Glutamatergic neuron (in vitro differentiated cells): Measurements from ENCODE around the gene KCTD21. TPM values are rescaled to one million over a fixed set of nuclear protein-coding genes. Genes with fewer than 3 reads are reported as not detected.

ENCODE experiments used
- DNase-seq: peaks from one replicate; pipeline ENCODE4 v3.0.0; 2022
- H3K27ac Mint-ChIP-seq: one replicate; pipeline ENCODE4 v1.8.0; 2020; ENCODE audit warnings: mild to moderate bottlenecking, mixed read lengths, inconsistent platforms; ENCODE audit not compliant: unreplicated experiment
- H3K27me3 Mint-ChIP-seq: one replicate; pipeline ENCODE4 v1.8.0; 2020; ENCODE audit warnings: mild to moderate bottlenecking, moderate library complexity, mixed read lengths, inconsistent platforms; ENCODE audit not compliant: unreplicated experiment
- H3K36me3 Mint-ChIP-seq: one replicate; pipeline ENCODE4 v1.8.0; 2020; ENCODE audit warnings: mild to moderate bottlenecking, mixed read lengths, inconsistent platforms; ENCODE audit not compliant: unreplicated experiment
- H3K4me1 Mint-ChIP-seq: one replicate; pipeline ENCODE4 v1.8.0; 2020; ENCODE audit warnings: mild to moderate bottlenecking, low read depth, mixed read lengths, inconsistent platforms; ENCODE audit not compliant: unreplicated experiment
- H3K4me3 Mint-ChIP-seq: one replicate; pipeline ENCODE4 v1.8.0; 2020; ENCODE audit warnings: mild to moderate bottlenecking, mixed read lengths, inconsistent platforms; ENCODE audit not compliant: unreplicated experiment
- H3K9me3 Mint-ChIP-seq: one replicate; pipeline ENCODE4 v1.8.0; 2020; ENCODE audit warnings: mild to moderate bottlenecking, moderate library complexity, mixed read lengths, inconsistent platforms; ENCODE audit not compliant: unreplicated experiment
- total RNA-seq: library from RNA; stranded (reverse); fragmentation: NEBNext Ultra II Directional; extraction: Animal tissue kit (Norgen Biotek cat#: 25700); gene quantifications from one replicate; pipeline ENCODE4 v1.2.1, GENCODE V29; 2021; ENCODE audit not compliant: unreplicated experiment
- TF ChIP-seq, protein P1 (sequence below): fragments of 200-600 bp; sonication (generic); IDR thresholded peaks from one replicate; pipeline ENCODE4 v1.5.0; 2021; ENCODE audit not compliant: partially characterized antibody, unreplicated experiment

KCTD21 gene
- total RNA-seq, 1 donor from 2014 or later: 9.7 TPM

DNA sequence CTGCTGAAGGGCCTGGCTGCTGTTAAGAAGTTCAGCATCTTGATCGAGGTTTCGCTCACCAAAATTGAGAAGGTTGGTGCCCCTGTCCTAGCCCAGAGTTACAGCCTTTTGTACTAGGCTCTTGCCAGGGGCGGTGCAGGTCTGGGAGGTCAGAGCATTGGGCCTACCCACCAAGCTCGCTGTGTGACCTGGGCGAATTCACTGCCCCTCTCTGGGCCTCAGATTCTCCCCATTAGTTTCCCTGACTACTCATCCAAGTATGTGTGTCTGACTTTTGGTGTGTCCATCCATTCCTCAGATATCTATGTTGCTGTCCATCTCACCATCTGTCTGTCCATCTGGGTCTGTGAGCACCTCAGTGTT lies 11.2 kb upstream of the KCTD21 start:
- Mint-ChIP-seq H3K9me3 (peaks cover 5% of the 10 kb centered on the region), H3K27ac (no peak overlapping the region), H3K4me1 (peaks cover 3% of the 10 kb centered on the region), H3K27me3 (peaks cover 2% of the 10 kb centered on the region), H3K4me3 (no peak overlapping the region), H3K36me3 (peaks cover 6% of the 10 kb centered on the region)
- no peak for DNase-seq
- TF ChIP-seq, protein P1, sequence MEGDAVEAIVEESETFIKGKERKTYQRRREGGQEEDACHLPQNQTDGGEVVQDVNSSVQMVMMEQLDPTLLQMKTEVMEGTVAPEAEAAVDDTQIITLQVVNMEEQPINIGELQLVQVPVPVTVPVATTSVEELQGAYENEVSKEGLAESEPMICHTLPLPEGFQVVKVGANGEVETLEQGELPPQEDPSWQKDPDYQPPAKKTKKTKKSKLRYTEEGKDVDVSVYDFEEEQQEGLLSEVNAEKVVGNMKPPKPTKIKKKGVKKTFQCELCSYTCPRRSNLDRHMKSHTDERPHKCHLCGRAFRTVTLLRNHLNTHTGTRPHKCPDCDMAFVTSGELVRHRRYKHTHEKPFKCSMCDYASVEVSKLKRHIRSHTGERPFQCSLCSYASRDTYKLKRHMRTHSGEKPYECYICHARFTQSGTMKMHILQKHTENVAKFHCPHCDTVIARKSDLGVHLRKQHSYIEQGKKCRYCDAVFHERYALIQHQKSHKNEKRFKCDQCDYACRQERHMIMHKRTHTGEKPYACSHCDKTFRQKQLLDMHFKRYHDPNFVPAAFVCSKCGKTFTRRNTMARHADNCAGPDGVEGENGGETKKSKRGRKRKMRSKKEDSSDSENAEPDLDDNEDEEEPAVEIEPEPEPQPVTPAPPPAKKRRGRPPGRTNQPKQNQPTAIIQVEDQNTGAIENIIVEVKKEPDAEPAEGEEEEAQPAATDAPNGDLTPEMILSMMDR: no peak

DNA sequence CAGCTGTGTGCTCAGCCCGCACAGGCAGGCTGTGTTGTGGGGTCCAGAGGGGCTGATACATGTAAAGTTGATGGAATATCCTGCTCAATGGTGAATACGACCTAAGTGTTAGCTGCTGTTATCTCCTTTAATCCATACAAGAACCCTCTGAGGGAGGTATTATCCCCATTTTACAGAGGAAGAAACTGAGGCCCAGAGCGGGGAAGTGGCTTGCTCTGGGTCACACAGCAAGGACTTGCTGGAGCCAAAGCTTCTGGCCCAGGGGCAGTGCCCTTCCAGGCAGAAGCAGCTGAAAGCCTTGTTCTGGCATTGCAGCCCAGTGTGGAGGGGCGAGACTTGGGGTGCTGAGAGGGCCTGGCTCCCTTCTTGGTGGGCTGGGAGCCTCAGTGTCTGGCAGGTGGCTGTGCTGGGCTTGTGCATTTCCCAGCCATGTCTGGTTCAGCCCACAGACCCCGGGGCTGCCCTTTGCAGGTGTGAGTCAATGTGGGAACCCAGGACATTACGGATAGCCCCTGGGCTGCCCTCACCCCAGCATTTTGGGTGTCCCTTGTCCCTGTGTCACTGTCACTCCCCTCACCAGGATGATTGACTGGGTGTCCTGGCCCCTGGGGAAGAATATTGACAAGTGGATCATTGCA lies 10.7 kb upstream of the KCTD21 start:
- Mint-ChIP-seq H3K36me3 (peaks cover 10% of the 10 kb centered on the region), H3K27me3 (peaks cover 6% of the 10 kb centered on the region), H3K4me3 (no peak overlapping the region), H3K9me3 (peaks cover 8% of the 10 kb centered on the region), H3K4me1 (peaks cover 5% of the 10 kb centered on the region), H3K27ac (peak overlapping the region; percentile 12)
- TF ChIP-seq, protein P1: no peak
- DNase-seq: no peak

DNA sequence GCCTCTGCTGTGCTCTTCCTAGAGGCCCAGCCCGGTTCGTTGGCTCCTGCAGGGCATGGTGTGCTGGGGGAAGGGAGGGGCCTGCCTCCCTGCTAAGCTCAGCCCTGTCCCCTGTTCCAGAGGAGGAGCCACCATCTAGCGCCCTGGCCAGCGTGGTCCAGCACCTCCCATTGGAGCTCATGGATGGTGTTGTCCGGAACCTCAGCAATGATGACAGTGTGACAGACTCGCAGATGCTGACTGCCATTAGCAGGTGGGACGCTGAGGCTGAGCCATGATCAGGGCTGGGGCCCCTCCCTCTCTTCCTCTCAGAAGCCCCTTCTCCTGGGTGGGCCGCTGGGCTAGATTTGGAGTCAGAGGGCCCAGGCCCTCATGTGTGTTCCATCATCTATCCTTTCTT lies 9.4 kb upstream of the KCTD21 start:
- Mint-ChIP-seq H3K4me3 (no peak overlapping the region), H3K9me3 (peaks cover 10% of the 10 kb centered on the region), H3K4me1 (peaks cover 7% of the 10 kb centered on the region), H3K27me3 (peaks cover 7% of the 10 kb centered on the region), H3K36me3 (peaks cover 10% of the 10 kb centered on the region), H3K27ac (no peak overlapping the region)
- TF ChIP-seq, protein P1: no peak
- DNase-seq: no peak

DNA sequence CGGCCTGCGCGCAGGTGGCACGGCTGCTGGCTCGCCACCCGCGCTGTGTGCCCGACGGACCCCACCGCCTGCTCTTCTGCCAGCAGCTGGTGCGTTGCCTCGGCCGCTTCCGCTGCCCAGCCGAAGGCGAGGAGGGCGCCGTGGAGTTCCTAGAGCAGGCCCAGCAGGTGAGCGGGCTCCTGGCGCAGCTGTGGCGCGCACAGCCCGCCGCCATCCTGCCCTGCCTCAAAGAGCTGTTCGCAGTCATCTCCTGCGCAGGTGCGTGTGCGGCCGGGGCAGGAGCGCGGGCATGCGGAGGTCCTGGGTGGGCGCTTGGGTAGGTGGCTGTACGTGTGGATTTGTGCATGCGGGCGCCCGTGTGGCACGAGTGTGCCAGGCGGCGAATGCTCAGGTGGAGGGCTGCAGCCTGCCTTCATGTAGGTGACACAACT lies 8.2 kb upstream of the KCTD21 start:
- TF ChIP-seq, protein P1: no peak
- Mint-ChIP-seq H3K27ac (no peak overlapping the region), H3K9me3 (peaks cover 12% of the 10 kb centered on the region), H3K36me3 (peaks cover 10% of the 10 kb centered on the region), H3K27me3 (peaks cover 9% of the 10 kb centered on the region), H3K4me3 (no peak overlapping the region), H3K4me1 (peaks cover 11% of the 10 kb centered on the region)
- no peak for DNase-seq

DNA sequence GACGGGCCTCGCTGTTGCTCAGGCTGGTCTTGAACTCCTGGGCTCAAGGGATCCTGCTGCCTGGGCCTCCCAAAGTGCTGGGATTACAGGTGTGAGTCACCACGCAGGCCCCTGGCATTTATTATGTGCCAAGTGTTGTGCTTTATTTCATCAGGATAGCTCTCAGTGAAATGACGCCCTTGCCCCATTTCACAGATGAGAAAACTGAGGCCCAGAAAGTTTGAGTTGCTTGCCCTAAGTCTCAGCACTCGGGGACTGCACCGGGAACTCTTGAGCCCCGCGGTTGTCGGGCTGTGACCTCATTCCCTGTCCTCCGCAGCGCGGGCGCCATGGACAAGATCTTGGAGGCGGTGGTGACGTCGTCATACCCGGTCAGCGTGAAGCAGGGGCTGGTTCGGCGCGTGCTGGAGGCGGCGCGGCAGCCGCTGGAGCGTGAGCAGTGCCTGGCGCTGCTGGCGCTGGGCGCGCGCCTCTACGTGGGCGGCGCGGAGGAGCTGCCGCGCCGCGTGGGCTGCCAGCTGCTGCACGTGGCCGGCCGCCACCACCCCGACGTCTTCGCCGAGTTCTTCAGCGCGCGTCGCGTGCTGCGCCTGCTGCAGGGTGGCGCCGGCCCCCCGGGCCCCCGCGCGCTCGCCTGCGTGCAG lies 7.6 kb upstream of the KCTD21 start:
- H3K9me3 Mint-ChIP-seq: peaks cover 12% of the 10 kb centered on the region
- no peak overlapping the region for H3K4me3 Mint-ChIP-seq
- TF ChIP-seq, protein P1: no peak
- DNase-seq: no peak
- H3K4me1 Mint-ChIP-seq: peaks cover 15% of the 10 kb centered on the region
- H3K36me3 Mint-ChIP-seq: peaks cover 10% of the 10 kb centered on the region
- no peak overlapping the region for H3K27ac Mint-ChIP-seq
- H3K27me3 Mint-ChIP-seq: peaks cover 13% of the 10 kb centered on the region
